Measurements from ENCODE around the gene NBAS.
"Not testable (repeated sequence)": the region's sequence is repeated elsewhere in the genome, so short reads cannot be mapped to it uniquely, and the experiment has no call there.

The NBAS gene

DNA sequence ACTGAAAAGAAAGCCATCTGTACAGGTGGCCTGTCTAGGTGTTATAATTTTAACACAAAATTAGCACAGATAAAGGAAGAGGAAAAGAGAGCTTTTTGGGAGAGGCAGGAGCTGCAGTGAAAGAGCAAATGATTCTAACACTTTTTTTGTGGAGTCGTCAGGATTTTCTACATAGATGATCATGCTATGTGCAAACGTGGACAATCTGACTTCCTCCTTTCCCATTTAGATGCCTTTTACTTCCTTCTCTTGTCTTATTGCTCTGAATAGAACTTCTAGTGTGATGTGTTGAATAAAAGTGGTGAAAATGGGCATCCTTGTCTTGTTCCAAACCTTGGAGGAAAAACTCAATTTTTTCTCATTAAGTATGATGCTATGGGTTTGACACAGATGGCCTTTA is 334.5 kb downstream of the NBAS start:
- FAIRE-seq (peak; percentile 66), DNase-seq (ENCODE audit: low spot score) (no peak)

DNA sequence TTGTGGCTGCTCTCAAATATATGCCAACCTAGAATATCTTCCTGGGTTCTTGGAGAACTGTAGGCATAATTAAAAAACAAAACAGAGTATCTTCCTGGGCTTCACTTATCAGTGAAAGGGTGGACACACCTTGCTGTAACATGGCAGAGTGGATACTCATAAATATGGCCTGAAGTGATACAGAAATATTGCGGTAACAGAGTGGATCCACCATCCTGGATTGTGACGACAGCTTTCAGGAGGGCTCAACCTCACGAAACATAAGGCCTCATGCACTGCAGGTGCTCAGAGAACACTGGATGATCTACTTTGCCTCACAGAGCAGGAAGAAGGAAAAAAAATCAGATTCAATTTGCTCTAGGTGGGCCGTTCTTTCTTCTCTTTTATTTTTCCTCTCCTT is 336.0 kb downstream of the NBAS start:
- DNase-seq (ENCODE audit: low spot score) = no peak
- peak; percentile 13 for FAIRE-seq

DNA sequence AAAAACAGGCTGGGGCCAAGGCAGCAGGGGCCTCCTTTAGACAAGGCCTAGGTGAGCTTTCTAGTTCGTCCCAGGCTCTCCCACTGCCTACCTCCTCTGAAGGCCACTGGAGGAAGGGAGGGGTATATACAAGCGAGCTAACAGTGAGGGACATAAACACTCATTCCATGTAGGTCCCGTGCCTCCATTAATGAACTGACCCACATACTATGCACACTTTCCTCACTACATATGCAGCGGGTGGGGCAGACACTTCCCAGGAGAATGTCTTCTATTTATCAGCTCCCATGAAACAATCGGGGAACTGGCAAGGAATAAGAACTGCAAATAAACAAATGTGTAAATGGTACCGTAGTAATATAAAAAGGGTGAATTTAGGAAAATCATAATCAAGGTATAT is 336.5 kb downstream of the NBAS start:
- FAIRE-seq = no peak

DNA sequence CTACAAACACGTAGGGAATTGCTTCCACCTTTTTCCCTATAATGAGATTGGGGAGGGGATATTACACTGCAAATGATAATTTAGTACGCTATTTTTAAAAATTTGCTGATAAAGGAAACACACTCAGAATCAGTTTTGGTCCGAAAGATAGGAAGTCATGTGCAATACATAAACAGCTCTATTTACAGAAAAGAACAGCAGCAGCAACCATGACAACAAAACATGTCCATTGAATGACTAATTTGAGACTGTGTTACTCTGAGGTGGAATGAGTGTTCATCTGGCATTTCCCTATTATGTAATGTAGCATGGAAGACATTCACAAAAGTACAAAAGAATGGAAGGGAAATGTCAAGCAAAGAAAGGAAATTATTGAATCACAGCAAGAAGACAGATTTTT is 337.2 kb downstream of the NBAS start:
- FAIRE-seq (peak; percentile 95), DNase-seq (ENCODE audit: low spot score) (no peak)

More for the DNA sequence above, 336.5 kb downstream of the NBAS start:
- DNase-seq (ENCODE audit: low spot score) = no peak

DNA sequence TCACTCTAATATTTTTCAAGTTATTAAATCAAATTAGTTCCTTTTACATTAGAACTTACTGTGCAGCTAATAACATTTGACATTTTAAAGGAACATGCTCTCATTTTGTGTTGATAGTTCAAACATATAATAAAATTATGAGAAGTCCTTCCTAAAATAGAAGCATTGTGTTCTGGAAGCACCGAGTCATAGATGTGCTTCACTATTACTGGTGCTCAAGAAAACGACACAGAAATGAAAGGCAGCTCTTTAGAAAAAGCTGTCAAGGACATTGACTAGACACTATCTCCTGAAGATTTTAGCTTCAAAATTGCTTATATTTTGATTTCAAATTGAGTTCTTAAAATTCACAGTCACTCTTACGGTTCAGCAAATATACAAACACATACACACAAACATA is 338.3 kb downstream of the NBAS start:
- DNase-seq (ENCODE audit: low spot score) (no peak), FAIRE-seq (no peak)

DNA sequence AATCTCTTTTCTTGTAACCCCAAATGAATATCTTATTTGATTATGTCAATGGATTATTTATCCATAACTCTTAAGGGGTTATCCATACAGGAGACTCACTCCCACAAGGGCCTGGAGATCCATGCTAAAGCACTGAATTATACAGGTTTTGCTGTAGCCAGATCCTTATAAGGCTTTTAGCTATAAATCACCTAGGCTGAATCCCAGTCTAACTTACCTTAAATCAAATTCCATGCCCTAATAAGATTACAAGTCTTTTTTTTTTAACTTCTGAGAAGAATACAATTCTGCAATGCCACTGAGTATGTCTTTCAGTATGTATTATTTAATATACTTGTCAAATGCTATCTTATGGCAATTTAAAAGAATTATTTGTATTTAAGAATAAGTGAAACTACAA is 340.5 kb downstream of the NBAS start:
- DNase-seq (ENCODE audit: low spot score) (no peak), FAIRE-seq (no peak)

DNA sequence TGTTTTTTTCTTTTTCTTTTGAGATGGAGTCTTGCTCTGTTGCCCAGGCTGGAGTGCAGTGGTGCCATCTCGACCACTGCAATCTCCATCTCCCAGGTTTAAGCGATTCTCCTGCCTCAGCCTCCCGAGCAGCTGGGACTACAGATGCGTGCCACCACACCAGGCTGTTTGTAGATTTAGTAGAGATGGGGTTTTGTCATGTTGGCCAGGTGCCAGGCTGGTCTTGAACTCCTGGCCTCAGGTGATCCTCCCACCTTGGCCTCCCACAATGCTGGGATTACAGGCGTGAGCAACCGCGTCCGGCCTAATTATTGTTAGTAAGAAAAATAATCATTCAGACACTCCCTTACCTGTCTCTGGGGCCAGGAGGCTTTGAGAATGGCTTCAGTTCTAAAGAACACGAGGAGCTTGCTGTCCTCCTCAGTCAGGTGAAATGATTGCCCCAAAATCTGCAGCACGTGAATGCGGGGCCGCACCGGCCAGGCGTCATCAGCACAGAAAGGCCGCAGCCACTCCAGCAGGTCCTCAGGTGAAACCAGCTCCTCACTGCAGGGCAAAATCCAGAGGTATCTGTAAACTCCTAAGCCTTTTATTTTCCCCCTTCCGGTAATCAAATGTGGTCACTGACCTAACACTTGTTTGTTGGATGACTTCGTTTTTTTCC is 342.6 kb downstream of the NBAS start:
- FAIRE-seq (no peak), DNase-seq (ENCODE audit: low spot score) (no peak)

DNA sequence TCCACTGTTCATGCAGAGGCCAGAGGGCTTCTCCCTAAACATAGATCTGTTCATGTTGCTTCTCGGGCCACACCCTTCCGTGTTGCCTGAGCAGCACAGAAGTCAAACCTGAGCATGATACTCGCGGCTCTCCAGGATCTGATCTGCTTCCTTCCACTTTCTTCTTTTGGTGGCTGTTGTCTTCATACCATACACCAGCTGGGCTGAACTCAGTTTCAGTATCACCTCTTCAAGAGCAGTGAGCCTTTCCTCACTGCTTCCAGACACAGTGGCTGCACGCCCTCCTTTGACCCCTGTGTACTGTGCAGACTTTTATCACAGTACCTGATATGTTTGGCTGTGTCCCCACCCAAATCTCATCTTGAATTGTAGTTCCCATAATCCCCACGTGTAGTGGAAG is 348.9 kb downstream of the NBAS start:
- DNase-seq (ENCODE audit: low spot score) = no peak
- peak; percentile 9 for FAIRE-seq

DNA sequence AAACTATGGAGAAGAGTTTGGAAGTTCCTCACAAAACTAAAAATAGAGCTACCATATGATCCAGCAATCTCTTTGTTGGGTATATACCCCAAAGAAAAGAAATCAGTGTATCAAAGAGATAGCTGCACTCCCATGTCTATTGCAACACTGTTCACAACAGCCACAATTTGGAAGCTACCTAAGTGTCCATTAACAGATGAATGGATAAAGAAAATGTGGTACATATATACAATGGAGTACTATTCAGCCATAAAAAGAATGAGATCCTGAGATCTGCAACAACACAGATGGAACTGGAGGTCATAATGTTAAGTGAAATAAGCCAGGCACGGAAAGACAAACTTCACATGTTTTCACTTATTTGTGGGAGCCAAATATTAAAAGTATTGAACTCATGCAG is 350.6 kb downstream of the NBAS start:
- not testable (repeated sequence) for FAIRE-seq; DNase-seq (ENCODE audit: low spot score)

DNA sequence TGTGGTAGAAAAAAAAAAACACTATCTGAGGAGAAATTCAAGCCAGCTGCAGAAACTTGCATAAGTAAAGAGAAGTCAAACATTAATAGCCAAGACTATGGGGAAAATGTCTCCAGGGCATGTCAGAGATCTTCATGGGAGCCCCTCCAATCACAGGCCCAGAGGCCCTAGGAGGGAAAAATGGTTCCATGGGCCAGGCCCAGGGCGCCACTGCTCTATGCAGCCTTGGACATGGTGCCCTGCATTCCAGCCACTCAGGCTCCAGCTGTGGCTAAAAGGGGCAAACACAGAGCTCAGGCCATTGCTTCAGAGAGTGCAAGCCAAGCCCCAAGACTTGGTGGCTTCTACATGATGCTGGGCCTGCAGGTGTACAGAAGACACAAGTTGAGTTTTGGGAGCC is 354.7 kb downstream of the NBAS start:
- DNase-seq (ENCODE audit: low spot score) (no peak), FAIRE-seq (no peak)

DNA sequence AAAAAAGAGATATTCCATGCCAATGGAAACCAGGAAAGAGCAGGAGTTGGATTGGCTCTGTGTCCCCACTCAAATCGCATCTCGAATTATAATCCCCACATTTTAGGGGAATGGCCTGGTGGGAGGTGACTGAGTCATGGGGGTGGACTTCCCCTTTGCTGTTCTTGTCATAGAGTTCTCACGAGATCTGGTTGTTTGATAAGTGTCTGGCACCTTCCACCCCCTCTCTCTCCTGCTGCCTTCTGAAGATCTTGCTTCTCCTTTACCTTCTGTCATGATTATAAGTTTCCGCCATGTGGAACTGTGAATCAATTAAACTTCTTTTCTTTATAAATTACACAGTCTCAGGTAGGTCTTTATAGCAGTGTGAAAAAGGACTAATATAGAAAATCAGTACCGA is 355.6 kb downstream of the NBAS start:
- FAIRE-seq = no peak

DNA sequence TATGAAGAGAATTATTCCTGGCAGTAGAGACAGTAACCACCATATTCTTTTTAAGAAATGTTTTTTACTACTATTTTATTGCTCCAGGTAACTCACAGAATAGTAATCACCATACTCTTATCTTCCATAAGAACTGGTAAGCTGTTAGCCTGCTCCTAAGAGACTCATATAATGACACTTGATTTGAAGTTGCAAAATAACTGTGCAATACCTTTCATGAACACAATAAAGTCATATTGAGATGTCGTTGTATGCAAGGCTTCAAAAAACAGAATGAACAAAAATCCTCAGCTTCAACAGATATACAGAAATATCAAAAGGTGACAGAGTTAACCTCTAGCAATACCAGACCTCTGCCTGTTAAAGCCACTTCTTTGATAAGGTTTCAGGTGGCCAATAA is 360.1 kb downstream of the NBAS start:
- DNase-seq (ENCODE audit: low spot score) (no peak), FAIRE-seq (no peak)

More for the DNA sequence above, 355.6 kb downstream of the NBAS start:
- DNase-seq (ENCODE audit: low spot score) = no peak

DNA sequence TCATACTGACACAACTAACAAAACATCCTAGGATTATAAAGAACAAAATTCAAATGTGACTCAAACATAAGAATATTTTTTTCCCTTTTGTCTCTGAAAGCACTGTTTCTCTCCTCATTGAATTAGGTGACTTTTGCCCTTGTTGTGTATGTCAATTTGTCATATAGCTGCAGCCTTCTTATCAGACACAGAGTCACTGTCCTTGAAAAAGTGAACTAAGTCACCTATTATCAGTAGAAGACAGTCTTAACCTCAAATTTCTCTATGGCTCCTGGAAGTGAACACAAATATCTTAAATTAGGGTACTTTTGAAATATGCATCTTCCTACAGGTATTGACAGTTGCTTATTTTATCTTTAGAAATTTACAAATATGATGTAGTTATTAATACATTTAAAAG is 360.6 kb downstream of the NBAS start:
- no peak for FAIRE-seq
- no peak for DNase-seq (ENCODE audit: low spot score)

DNA sequence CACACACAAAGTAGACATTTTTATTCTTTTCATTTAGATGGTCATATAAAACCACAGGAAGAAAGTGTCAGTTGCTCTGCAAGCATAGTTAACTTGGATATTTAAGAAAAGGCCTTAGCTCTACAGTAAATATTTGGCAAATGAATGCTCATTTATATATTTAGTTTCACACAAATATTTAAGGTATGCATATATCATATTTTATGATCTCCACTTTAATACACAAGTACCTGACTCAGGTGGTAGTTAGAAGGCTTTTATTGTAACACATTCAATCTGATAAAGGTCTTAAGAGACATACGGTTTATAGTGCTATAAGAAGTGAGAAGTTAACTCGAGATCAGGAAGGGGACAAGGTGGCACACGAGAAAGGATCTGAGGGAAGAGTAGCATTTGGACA is 363.1 kb downstream of the NBAS start:
- DNase-seq (ENCODE audit: low spot score) (no peak), FAIRE-seq (no peak)

DNA sequence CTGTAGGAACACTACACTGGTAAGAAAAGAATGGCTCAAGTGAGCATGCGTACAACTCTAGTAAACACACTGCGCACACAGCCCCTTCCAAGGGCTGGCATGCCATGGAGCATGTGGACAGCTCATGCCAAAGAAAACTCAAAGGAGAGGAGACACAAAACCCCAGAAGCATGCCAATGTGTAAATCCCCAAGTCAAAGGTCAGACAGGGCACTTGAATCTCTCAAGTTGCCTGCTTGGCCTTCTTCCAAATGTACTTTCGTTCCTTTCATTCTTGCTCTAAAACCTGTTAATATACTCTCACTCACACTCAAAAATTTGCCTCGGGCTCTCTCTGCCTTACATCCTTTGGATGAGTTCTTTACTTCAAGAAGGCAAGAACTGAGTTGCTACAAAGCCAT is 365.3 kb downstream of the NBAS start:
- DNase-seq (ENCODE audit: low spot score) = no peak
- FAIRE-seq = no peak

DNA sequence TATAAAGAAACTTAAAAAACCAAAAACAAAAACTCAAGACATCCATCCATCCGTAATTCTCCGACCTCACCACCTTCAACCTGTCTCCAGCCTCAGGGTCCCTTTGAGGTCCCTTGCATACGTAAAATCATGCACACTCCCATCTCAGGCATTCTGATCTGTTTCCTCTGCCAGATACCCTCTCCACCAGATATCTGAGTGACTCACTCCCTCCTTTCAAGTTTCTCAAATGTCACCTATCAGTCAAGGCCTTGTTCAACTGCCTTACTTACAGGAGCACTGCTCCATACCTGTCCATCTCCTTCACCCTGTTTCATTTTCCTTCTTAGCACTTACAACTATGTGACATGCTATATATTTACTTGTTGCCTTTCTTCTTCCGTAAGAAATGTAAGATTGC is 369.3 kb downstream of the NBAS start:
- FAIRE-seq (no peak), DNase-seq (ENCODE audit: low spot score) (no peak)

DNA sequence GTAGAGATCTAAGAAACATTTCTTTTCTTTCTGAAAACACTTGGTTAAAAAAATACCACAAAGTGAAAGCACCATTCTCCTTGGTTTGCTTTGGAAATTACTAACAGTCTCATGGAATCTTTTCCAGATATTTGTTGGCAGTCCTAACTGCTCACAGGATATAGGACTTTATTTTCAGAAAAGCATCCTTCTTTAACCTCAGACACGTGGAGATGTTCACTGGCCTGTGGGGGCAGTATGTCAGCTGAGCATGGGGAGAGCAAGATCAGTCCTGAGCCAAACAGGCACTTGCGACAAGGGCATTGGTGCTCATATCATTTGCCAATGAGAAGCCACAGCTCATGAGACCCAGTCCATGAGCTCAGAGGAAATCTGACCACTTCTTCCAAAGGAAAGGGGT is 371.9 kb downstream of the NBAS start:
- FAIRE-seq (no peak), DNase-seq (ENCODE audit: low spot score) (no peak)

DNA sequence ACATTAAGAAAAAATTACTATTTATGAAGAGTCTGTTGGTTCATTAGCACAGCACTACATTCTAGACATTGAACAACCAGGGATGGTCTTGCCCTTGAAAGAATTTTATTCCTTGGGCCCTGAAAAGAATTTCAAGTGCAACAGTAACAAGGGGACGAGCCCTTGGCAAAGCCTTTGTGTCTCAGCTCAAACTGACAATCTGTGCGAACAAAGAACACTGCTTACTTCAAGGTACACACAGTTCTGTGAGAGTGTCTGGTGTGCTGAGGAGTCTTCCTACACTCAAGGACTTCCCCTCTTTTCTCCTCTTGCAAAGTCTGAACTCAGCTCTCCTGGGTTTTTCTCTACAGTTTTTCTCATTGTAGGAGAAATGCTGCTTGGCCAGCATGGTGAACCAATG is 373.4 kb downstream of the NBAS start:
- FAIRE-seq (no peak), DNase-seq (ENCODE audit: low spot score) (no peak)

DNA sequence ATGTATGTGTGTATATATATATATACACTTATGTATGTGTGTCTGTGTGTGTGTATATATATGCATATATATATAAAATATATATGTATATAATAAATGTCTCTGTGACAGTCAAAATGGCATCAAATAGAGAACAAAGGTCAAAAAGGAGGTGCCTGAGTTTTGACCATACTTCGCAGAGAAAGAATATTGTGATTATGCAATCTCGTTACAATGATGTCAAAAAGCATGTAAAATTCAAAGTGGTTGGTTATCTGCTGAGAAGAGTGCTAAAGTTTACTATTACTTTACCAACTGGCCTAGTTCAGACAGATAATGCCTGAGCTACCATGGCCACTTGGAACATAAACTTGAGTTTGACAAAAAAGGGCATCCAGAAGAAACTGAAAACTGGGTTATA is 375.0 kb downstream of the NBAS start:
- no peak for DNase-seq (ENCODE audit: low spot score)
- no peak for FAIRE-seq

DNA sequence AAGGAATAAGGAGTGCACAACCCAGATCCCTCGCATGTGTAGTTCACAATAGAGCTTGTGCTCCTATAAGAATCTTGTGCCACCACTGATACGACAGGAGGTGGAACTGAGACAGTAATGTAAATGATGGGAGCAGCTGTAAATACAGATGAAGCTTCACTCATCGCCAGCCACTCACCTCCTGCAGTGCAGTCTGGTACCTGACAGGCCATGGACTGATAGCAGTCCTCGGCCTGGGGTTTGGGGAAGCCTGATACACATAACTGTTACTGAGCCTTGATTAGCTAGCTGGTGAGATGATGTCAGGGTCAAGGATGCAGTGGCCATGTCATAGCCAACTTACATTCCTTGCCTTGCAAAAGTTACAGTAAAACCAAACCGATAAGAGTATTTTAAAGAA is 376.6 kb downstream of the NBAS start:
- no peak for DNase-seq (ENCODE audit: low spot score)

DNA sequence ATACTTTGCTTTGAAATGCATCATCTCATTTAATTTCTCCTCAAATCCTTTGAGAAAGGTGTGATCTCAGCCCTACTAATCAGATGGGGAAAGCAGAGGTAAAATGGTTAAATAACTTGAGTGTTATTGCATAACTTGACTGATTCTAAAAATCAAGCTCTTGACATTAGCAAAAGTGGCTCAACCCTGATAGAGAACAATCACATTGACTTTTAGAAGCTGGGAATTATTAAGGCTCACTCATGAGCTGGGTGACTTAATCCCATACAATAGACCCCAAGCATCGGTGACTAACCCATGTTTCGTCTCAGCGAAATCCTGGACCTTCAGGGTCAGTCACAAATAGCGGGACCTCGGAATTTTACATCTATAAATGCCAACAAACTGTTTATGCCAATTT is 378.9 kb downstream of the NBAS start:
- no peak for DNase-seq (ENCODE audit: low spot score)
- no peak for FAIRE-seq

More for the DNA sequence above, 376.6 kb downstream of the NBAS start:
- peak; percentile 37 for FAIRE-seq

DNA sequence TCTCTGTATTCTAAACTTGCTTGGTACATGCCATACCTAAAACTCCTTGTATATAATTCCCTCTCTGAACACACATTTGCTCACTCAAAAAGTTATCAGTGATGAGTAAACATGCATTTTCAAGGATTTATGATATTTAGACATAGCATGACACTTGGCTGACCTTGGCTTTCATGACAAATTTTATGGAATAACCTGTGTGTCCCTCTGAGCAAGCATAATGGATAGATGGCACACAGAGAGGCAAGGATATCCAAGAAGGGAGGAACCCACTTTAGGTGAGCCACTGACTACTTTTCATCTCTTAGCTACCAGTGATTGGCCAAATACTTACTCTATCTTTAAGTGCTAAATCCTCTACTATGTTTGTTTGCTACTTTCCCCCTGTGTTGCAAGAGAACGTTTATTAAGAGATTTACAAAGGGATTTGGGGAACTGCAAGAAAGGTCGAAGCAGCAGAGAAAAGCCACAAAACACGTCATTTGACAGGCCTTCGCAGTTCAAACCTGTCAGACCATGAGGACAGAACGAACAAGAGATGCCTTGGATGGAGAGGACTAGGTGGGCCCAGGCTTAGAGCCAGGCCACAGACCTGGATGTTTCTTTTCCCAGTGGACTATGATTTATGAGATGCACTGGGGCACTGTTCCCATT is 379.9 kb downstream of the NBAS start:
- FAIRE-seq (no peak), DNase-seq (ENCODE audit: low spot score) (no peak)

DNA sequence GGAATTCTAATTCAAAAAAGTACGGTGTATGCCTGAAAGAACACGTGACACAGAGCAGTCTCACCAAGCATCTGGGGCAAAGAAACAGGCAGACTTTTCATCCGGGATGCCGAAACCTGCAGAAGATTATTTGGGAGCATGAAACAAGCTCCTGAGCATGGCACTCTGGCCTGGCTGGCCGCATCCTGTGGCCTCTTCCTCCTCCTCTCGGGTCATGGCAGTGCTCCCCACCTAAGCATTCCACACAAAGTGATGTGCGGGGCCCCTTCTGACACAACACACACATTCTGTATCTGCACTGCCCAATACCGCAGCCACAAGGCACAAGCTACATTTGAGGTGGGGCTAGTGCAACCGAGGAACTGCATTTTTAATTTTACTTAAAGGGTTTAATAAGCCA is 380.8 kb downstream of the NBAS start:
- FAIRE-seq (no peak), DNase-seq (ENCODE audit: low spot score) (no peak)

All from urothelium cell line (cell line).